Measurements from ENCODE around the gene C21orf91. TPM values are rescaled to one million over a fixed set of nuclear protein-coding genes. Genes with fewer than 3 reads are reported as not detected.

The C21orf91 gene
- total RNA-seq (2022; extraction: Qiagen RNA extraction): 1.6 to 2.3 TPM (median 2.2 TPM) in 5 replicates

DNA sequence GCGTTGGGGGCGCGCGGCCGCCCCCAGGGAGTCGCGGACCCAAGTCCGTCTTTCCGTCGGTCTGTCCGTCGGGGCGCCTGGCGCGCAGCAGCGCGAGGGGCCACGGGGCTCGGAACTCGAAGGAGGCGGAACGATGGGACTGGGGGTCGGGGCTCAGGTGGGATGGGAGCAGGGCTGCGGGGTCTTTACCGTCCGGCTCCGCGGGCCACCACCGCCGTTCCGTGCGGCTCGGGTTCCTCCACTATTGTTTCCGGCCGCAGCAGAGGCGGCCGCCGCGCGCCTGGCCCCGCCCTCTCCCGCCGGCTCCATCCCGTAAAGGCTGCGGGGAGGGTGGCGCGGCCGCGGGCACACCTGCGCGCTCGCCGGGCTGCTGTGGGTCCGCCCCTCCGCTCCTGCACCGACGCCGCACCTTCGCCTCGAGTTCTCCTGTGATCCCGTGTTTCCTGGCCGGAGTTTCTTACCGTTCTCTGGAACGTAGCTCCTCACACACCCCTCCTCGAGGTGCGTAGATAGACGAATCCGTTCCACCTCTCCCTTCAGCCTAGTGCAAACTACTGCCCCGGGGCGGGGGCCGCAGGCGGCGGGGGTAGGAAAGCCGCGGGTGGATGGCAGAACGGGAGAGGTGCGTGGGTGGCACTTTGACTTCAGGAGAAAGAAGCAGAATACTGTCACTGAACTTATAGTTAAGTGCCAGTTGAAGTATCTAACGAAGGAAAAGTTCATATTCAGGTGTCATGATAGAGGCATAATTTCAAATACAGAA, at the start of gene C21orf91:
C21orf91 (minus strand) TSS at position 243 of the 763 bp plus-strand sequence. CDS start 1,038 bp downstream, outside the sequence.

Other genes starting within 250 kb of the C21orf91 start
- 18.0 to 25.2 TPM (median 22.6 TPM) in 5 replicates for gene BTG3, start 206.5 kb downstream of the C21orf91 start, total RNA-seq (2022; extraction: Qiagen RNA extraction)

Measured in A549 treated with dexamethasone at 1 μM for 4 hours (cell line).